ENCODE measurements around the gene MT4. TPM values are rescaled to one million over a fixed set of nuclear protein-coding genes. Genes with fewer than 3 reads are reported as not detected.

MT4 gene
- total RNA-seq = not detected in 2 replicates
- not detected in 2 replicates for polyA plus RNA-seq
- not detected in 2 replicates for polyA plus RNA-seq (2011; cell fraction: cytosol; rRNA removed)
- not detected in 2 replicates for polyA plus RNA-seq (2011; cell fraction: nucleus; rRNA removed)
- polyA plus RNA-seq (2012) = not detected in 2 replicates
- polyA minus RNA-seq = not detected in 2 replicates
- not detected for polyA minus RNA-seq (2011; cell fraction: cytosol; rRNA and poly(A)+ RNA removed)
- polyA minus RNA-seq (2011; cell fraction: nucleus; rRNA and poly(A)+ RNA removed) = not detected in 2 replicates
- Bru-seq, nascent RNA = not detected
- not detected for BruChase-seq, experiment 1, labeled RNA remaining after a 6-hour chase
- not detected for BruChase-seq, experiment 2, labeled RNA remaining after a 2-hour chase
- long read RNA-seq = 0 reads

DNA sequence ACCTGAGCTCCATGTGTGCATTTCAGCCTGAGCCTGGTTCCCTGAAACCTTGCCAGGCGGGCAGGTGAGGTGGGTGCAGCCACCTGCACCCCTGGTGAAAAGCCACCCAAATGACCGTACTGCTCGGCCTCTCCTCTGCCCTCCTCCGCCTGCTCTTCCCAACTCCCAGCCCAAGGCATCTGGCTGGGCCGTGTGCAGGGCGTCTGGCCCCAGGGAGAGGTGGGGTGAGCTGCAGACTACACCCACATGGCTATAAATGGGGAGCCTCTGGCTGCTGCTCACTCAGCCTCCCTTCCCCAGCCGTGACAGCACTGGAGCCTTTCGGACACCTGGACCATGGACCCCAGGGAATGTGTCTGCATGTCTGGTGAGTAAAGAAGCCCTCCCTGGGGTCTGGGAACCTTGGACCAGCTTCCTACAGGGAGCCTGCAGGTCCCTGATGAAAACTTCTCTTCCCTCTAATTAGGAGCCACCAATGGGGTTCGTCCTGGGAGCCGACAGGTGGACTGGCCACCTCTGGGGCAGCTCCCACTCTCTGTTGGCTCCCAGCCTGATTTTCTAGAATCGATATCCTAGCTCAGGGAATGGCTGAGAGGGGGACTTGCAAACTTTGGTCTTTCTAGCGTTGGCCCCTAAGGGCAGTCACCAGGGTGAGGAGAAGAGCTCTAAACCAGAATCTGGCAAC, at the start of gene MT4:
Gene MT4 (plus strand): TSS at position 281 of the 685 bp plus-strand sequence. CDS start 56 bp downstream, at position 337.
- H3K4me1 ChIP-seq (ENCODE audit: control insufficient read depth, extremely low read depth, insufficient read depth, low read length) = no peaks in the 10 kb centered on the region

More for the DNA sequence above, at the start of gene MT4:
- FAIRE-seq = no peak
- intact Hi-C loops (cut with micrococcal nuclease) = no loop called here
- dilution Hi-C loops (cut with MboI; ENCODE audit: extremely low pct_ligation_motif_present, low sequenced_read_pairs) = no loop called here
- Histone ChIP-seq H3K36me3 (ENCODE audit: control insufficient read depth in 2 of 2, extremely low read depth in 1 of 2, insufficient read depth in 2 of 2, low read length in 2 of 2) (no peaks in the 10 kb centered on the region), H3K27ac (ENCODE audit: insufficient read depth, low read depth, low read length) (no peak within 1 kb of the TSS), H3K4me2 (ENCODE audit: insufficient read depth, low read length) (no peak within 1 kb of the TSS), H3K79me2 (ENCODE audit: control insufficient read depth, insufficient read depth, low read length) (no peaks in the 10 kb centered on the region), H3K9ac (replicated peaks; ENCODE audit: extremely low read depth, insufficient read depth, low read length) (no peak within 1 kb of the TSS), H4K20me1 (replicated peaks; ENCODE audit: control insufficient read depth, extremely low read depth, insufficient read depth, low read length) (no peaks in the 10 kb centered on the region), H3K9me1 (replicated peaks; ENCODE audit: control insufficient read depth, extremely low read depth, insufficient read depth, low read length) (no peaks in the 10 kb centered on the region), H2AFZ (ENCODE audit: low read depth, low read length) (no peak within 1 kb of the TSS), H3K9me3 (replicated peaks; ENCODE audit: control insufficient read depth, insufficient read depth, low read length) (no peaks in the 10 kb centered on the region), H3K4me3 (replicated peaks in 1 of 3; ENCODE audit: insufficient read depth in 1 of 3, low read depth in 1 of 3, low read length in 3 of 3) (no peak within 1 kb of the TSS), H3K27me3 (ENCODE audit: control insufficient read depth in 2 of 2, insufficient read depth in 2 of 2, low read length in 2 of 2) (peaks cover 0 to 15% of the 10 kb centered on the region in 2 experiments)
- no TSS peak for BruUV-seq (replicated peaks)
- ChIA-PET POLR2A (interaction anchor here (0.5 kb wide), 1 partner anchor 318 kb away, joined by 9 read pairs; no protein-coding TSS in a partner anchor), CTCF (interaction anchor here (0.6 to 1.8 kb wide), 6 partner anchors 8 to 71 kb away, joined by 3 to 7 read pairs (median 4); no protein-coding TSS in a partner anchor)
- DNase-seq (ENCODE audit: low read depth, low spot score) = no peak
- no peak for TF ChIP-seq JUN (IDR thresholded peaks at IDR 0.05; ENCODE audit: borderline replicate concordance, insufficient read depth, insufficient read length, low read depth)
- TF ChIP-seq FOS (IDR thresholded peaks at IDR 0.05; ENCODE audit: borderline replicate concordance, insufficient read depth, low read length) = no peak
- TF ChIP-seq, protein P1, sequence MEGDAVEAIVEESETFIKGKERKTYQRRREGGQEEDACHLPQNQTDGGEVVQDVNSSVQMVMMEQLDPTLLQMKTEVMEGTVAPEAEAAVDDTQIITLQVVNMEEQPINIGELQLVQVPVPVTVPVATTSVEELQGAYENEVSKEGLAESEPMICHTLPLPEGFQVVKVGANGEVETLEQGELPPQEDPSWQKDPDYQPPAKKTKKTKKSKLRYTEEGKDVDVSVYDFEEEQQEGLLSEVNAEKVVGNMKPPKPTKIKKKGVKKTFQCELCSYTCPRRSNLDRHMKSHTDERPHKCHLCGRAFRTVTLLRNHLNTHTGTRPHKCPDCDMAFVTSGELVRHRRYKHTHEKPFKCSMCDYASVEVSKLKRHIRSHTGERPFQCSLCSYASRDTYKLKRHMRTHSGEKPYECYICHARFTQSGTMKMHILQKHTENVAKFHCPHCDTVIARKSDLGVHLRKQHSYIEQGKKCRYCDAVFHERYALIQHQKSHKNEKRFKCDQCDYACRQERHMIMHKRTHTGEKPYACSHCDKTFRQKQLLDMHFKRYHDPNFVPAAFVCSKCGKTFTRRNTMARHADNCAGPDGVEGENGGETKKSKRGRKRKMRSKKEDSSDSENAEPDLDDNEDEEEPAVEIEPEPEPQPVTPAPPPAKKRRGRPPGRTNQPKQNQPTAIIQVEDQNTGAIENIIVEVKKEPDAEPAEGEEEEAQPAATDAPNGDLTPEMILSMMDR (IDR thresholded peaks at IDR 0.05; ENCODE audit: extremely low read depth in 1 of 2, insufficient read depth in 1 of 2, low read depth in 1 of 2, low read length in 2 of 2) = no peak

Measured in endothelial cell of umbilical vein (primary cell).